HEK293 (cell line): Measurements from ENCODE around the gene STOML1.

Experiments used
- CTCF ChIA-PET: fragments of 350-600 bp; formaldehyde crosslinking; extraction: SDS; loops from one replicate; lab custom pipeline; 2021; ENCODE audit warnings: antibody characterized with exemption; lab: Yijun Ruan, JAX
- POLR2A ChIA-PET: fragments of 300-600 bp; formaldehyde crosslinking; extraction: SDS; loops from one replicate; lab custom pipeline; 2020; ENCODE audit warnings: antibody characterized with exemption, inconsistent platforms; lab: Yijun Ruan, JAX
- H3K27ac ChIP-seq: fragments of 200-500 bp; sonication (Bioruptor generic); 2 replicates; pipeline ENCODE4 v1.5.1; 2014; ENCODE audit warnings: low read depth, low read length, control low read depth, inconsistent platforms; ENCODE audit errors: extremely low read depth
- H3K36me3 ChIP-seq, 2 experiments: fragments of 200-500 bp in 1 of 2; sonication (Bioruptor generic) in 1 of 2; 1 replicate in 1 of 2; 2 replicates in 1 of 2; pipeline ENCODE4 v1.5.1; 2014 to 2017; ENCODE audit warnings: inconsistent platforms in 2 of 2, low read length in 2 of 2; ENCODE audit not compliant: control insufficient read depth in 2 of 2, insufficient read depth in 1 of 2
- H3K4me1 ChIP-seq: fragments of 200-500 bp; sonication (Bioruptor generic); 2 replicates; pipeline ENCODE4 v1.5.1; 2014; ENCODE audit warnings: mild to moderate bottlenecking, low read length, inconsistent platforms; ENCODE audit not compliant: control insufficient read depth, insufficient read depth
- H3K4me3 ChIP-seq: 2 replicates; pipeline ENCODE4 v1.5.1; 2011; ENCODE audit warnings: low read depth, mild to moderate bottlenecking, control low read depth, low read length, moderate library complexity
- H3K9me3 ChIP-seq: fragments of 200-500 bp; sonication (Bioruptor generic); 2 replicates; pipeline ENCODE4 v1.5.1; 2014; ENCODE audit warnings: low read depth, low read length, inconsistent platforms; ENCODE audit not compliant: control insufficient read depth, insufficient read depth
- REPIN1 ChIP-seq: fragments of 450-650 bp; formaldehyde crosslinking; IDR thresholded peaks from 2 replicates; pipeline ENCODE4 v1.5.1; 2017; ENCODE audit warnings: missing biosample characterization, missing genetic modification characterization, low read depth
- REST ChIP-seq: fragments of 450-650 bp; formaldehyde crosslinking; IDR thresholded peaks from 2 replicates; pipeline ENCODE4 v1.5.1; 2016; ENCODE audit warnings: missing biosample characterization, missing genetic modification characterization
- ZBTB10 ChIP-seq: fragments of 450-650 bp; formaldehyde crosslinking; IDR thresholded peaks from 2 replicates; pipeline ENCODE4 v1.5.1; 2016; ENCODE audit warnings: missing biosample characterization, missing genetic modification characterization
- ZFP3 ChIP-seq: fragments of 450-650 bp; formaldehyde crosslinking; IDR thresholded peaks from 2 replicates; pipeline ENCODE4 v1.5.1; 2016; ENCODE audit warnings: low read depth, missing biosample characterization, missing genetic modification characterization
- ZNF16 ChIP-seq: fragments of 450-650 bp; formaldehyde crosslinking; IDR thresholded peaks from 2 replicates; pipeline ENCODE4 v1.5.1; 2016; ENCODE audit warnings: low read depth, missing biosample characterization, missing genetic modification characterization
- ZNF214 ChIP-seq: fragments of 450-650 bp; formaldehyde crosslinking; IDR thresholded peaks from 2 replicates; pipeline ENCODE4 v1.5.1; 2017; ENCODE audit warnings: missing biosample characterization, mild to moderate bottlenecking, missing genetic modification characterization, borderline replicate concordance
- ZNF549 ChIP-seq: fragments of 450-650 bp; IDR thresholded peaks from 2 replicates; pipeline ENCODE4 v1.5.1; 2018; ENCODE audit warnings: missing biosample characterization, missing genetic modification characterization, mild to moderate bottlenecking, inconsistent platforms, moderate library complexity
- ZNF624 ChIP-seq: fragments of 450-650 bp; formaldehyde crosslinking; IDR thresholded peaks from 2 replicates; pipeline ENCODE4 v1.5.1; 2017; ENCODE audit warnings: missing biosample characterization, missing genetic modification characterization
- ZNF639 ChIP-seq: fragments of 450-650 bp; formaldehyde crosslinking; IDR thresholded peaks from 2 replicates; pipeline ENCODE4 v1.5.1; 2016; ENCODE audit warnings: missing biosample characterization, missing genetic modification characterization
- ZNF768 ChIP-seq: fragments of 450-650 bp; formaldehyde crosslinking; IDR thresholded peaks from 2 replicates; pipeline ENCODE4 v1.5.1; 2018; ENCODE audit warnings: missing biosample characterization, mild to moderate bottlenecking, missing genetic modification characterization
- TF ChIP-seq, protein P1 (sequence below): fragments of 450-650 bp; IDR thresholded peaks from 2 replicates; pipeline ENCODE4 v1.5.1; 2018; ENCODE audit warnings: missing biosample characterization, missing genetic modification characterization
- TF ChIP-seq, protein P2 (sequence below): fragments of 450-650 bp; formaldehyde crosslinking; IDR thresholded peaks from 2 replicates; pipeline ENCODE4 v1.5.1; 2016; ENCODE audit warnings: missing biosample characterization, missing genetic modification characterization
- TF ChIP-seq, protein P3 (sequence below): fragments of 450-650 bp; formaldehyde crosslinking; IDR thresholded peaks from 2 replicates; pipeline ENCODE4 v1.5.1; 2016; ENCODE audit warnings: missing biosample characterization, missing genetic modification characterization

STOML1 gene

DNA sequence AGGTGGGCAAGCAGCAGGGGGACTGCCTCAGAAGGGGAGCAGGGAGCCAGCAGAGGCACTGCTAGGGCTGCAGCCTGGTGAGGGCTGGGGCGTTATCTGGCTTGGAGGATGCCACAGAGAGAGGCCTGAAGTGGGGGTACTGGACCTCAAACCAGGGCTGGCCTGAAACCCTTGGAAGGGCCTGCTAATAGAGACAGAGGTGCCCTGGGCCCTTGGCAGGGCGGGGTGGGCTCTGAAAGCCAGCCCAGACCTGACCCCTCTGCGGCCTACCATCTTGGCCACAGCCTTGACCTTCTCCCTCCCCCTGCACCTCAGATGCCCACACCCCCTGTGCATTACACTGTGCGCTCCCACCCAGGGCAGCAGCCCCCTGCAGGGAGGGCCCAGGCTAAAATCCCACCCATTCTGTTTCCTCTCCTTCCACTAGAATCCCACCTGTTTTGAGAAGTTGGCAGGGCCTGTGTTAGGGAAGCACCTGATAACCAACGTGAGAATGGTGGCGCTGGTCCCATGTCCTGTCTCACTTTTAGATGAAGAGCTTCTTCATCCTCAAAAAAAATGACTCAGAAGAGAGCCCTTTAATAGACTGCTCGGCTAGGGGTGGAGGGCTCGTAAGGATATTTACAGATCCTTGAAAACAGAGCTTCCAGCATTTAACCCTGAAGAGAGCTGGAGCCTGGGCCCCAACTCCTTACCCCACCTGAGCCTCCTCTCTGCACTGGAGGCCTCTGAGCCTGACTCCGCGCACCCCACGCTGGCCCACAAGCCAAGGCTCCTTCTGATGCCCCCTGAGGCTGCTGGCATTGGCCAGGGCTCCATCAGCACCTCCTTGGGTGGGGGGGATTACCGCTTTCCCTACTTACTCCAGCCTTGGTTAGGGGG, 36.0 kb downstream of the STOML1 start:
- H3K27ac ChIP-seq, result no peak overlapping the region
- CTCF ChIA-PET, result interaction anchor here (0.6 to 14.4 kb wide), 2 partner anchors 13 to 242 kb away, joined by 3 to 276 read pairs; no protein-coding TSS in a partner anchor
- no peaks in the 10 kb centered on the region for H3K36me3 ChIP-seq
- no peak for TF ChIP-seq ZNF16
- no peak for TF ChIP-seq REST (tag by site-specific recombination)
- no peak for TF ChIP-seq ZNF639 (tag by site-specific recombination)
- TF ChIP-seq, protein P1, sequence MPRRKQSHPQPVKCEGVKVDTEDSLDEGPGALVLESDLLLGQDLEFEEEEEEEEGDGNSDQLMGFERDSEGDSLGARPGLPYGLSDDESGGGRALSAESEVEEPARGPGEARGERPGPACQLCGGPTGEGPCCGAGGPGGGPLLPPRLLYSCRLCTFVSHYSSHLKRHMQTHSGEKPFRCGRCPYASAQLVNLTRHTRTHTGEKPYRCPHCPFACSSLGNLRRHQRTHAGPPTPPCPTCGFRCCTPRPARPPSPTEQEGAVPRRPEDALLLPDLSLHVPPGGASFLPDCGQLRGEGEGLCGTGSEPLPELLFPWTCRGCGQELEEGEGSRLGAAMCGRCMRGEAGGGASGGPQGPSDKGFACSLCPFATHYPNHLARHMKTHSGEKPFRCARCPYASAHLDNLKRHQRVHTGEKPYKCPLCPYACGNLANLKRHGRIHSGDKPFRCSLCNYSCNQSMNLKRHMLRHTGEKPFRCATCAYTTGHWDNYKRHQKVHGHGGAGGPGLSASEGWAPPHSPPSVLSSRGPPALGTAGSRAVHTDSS (tag by site-specific recombination), result no peak
- TF ChIP-seq, protein P2, sequence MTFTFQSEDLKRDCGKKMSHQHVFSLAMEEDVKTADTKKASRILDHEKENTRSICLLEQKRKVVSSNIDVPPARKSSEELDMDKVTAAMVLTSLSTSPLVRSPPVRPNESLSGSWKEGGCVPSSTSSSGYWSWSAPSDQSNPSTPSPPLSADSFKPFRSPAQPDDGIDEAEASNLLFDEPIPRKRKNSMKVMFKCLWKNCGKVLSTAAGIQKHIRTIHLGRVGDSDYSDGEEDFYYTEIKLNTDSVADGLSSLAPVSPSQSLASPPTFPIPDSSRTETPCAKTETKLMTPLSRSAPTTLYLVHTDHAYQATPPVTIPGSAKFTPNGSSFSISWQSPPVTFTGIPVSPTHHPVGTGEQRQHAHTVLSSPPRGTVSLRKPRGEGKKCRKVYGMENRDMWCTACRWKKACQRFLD, result no peak
- TF ChIP-seq, protein P3, sequence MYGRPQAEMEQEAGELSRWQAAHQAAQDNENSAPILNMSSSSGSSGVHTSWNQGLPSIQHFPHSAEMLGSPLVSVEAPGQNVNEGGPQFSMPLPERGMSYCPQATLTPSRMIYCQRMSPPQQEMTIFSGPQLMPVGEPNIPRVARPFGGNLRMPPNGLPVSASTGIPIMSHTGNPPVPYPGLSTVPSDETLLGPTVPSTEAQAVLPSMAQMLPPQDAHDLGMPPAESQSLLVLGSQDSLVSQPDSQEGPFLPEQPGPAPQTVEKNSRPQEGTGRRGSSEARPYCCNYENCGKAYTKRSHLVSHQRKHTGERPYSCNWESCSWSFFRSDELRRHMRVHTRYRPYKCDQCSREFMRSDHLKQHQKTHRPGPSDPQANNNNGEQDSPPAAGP (tag by site-specific recombination), result no peak
- no peak for TF ChIP-seq ZNF624 (tag by site-specific recombination)
- no peak for TF ChIP-seq ZBTB10 (tag by site-specific recombination)
- no peak for TF ChIP-seq ZNF768 (tag by site-specific recombination)
- no peak for TF ChIP-seq ZFP3 (tag by site-specific recombination)
- TF ChIP-seq ZNF549 (tag by site-specific recombination), result no peak
- TF ChIP-seq REPIN1, result no peak
- TF ChIP-seq ZNF214 (tag by site-specific recombination), result no peak
- TF ChIP-seq, all 188 proteins: peak for 0
- Histone ChIP-seq H3K4me1 (peaks cover 6% of the 10 kb centered on the region; the same call in 1 of the 2 replicates), H3K9me3 (no peaks in the 10 kb centered on the region), H3K4me3 (no peak overlapping the region)
- POLR2A ChIA-PET, result no interaction called here
